ENCODE measurements around the gene B3GLCT.
"Not testable (repeated sequence)": the region's sequence is repeated elsewhere in the genome, so short reads cannot be mapped to it uniquely, and the experiment has no call there.

B3GLCT gene

DNA sequence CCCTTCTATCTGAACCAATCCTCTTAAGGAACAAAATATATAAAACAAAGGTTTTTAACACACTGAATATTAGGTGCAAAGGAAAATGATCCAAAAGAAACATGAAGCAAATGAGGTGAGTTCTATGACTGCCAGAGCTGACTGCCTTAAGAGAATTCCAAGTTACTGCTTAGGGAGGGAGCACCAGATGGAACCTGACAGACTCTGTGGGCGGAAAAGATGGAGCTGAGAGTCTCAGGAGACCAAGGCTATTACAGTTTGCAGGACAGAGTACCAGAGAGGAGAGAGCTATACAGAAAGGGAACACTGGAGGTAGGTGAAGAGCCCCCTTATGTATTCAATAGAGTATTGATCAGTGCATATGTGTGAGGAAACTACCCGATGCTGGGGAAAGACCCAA, 87.2 kb downstream of the B3GLCT start:
- no peak for DNase-seq

GRCh38 chr13:31301119-31301518, 101.3 kb downstream of the B3GLCT start:
- no peak for DNase-seq

DNA sequence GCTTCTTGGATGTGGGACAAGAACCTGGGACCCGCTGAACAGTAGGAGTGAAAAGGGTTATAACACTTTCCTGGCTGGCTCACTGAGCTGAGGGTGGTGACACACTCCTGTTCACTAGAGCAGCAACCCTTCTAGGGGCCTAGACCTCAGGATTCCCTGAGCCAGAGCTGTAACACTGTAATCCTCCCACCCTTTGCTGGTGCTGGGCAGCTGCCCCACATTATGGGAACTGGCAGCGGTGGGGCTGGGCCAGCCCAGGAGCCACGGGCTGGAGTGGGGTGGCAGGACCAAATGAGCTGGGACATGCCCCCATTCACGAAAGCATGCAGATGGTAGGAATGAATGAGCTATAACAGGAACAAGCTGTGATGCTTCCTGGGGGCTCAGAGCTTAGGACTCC, 110.6 kb downstream of the B3GLCT start:
- no peak for DNase-seq

DNA sequence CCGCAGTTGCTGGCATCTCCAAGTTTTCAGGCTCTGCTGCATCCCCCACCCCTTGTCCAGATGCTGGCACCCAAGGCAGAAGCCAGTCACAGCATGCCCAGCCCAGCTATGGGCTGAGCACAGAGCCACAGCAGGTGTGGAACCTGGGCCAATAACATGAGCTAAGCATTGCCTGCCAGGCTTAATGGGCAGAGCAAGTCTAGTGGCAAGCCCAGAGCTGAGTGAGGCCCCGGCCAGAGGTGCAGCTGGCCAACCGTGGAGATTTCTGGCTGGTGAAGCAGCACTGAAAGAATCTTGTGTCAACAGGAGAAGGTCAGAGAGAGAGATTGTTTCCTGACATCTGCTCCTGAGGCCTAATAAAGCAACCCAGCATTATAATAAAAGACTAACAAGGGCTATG, 111.0 kb downstream of the B3GLCT start:
- no peak for DNase-seq

DNA sequence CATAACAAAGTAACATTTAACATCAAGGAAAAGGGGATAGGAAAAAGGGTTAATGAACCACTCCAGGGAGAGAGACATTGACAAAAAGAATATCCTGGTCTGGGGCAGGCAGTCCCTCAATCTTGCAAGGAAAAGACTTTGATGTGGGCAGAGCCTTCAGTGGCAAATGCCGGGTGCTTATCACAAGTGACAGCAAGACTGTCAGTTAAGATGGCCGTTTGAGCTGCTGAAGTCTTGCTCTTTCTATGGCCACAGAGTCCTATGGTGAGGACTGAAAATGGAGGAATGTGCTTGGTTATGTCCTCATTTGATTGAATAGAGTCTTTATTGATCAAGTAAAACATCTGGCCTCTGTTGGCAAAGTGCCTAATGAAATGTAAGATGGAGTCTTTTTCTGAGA, 112.1 kb downstream of the B3GLCT start:
- no peak for DNase-seq

GRCh38 chr13:31314961-31315360, 115.2 kb downstream of the B3GLCT start:
- DNase-seq: no peak

DNA sequence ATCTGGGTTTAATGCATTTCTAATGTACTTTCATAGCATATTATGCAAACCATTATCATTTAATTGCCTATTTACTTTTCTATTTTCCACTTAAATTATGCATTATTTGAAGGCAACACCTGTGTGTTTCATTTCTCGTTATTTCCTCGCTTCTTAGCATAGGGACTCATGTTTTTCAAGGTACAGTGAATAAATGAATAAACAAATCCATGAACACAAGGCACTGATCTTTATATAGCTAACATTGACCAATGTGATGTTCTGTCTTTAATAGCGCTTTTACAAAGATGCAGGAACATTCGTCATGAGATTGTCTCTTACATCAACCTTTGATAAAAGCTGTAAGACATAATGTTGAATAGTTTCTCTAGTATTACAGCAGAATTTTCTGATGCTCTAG, 121.2 kb downstream of the B3GLCT start:
- no peak for DNase-seq

GRCh38 chr13:31321457-31321856, 121.7 kb downstream of the B3GLCT start:
- no peak for DNase-seq

GRCh38 chr13:31322026-31322425, 122.3 kb downstream of the B3GLCT start:
- DNase-seq: no peak

DNA sequence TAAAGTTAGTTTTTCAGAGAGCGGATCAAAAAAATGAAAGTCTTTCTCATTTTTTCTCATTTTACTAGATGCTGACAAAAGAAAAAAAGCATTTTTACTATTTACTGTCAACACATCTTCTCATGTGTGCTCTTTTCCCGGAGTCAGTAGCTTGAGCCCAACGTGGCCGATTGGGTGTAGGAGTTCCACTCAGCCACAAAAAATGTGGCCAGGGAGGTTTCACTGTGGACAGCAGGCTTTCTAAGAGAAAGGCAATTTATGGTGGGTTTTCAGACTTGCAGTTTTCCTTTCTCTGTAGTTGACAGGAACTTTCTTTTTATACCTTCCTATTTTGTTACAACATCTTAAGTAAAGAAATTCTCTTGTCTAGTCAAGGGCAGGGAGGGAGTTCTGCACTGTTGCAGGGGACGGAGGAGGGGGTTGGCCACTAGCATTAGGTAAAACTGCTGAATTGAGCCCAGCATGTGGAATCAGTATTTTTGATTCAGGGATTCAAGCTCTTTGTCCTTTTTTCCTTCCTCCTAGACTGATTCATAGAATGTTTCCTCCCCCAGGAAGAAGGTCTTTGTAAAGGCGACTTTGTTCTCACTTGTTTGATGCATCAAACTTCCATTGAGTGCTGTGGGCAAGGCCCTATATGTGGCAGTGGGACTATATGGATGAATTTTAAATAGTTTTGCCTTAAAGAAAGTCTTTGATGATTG, 123.1 kb downstream of the B3GLCT start:
- DNase-seq: no peak

DNA sequence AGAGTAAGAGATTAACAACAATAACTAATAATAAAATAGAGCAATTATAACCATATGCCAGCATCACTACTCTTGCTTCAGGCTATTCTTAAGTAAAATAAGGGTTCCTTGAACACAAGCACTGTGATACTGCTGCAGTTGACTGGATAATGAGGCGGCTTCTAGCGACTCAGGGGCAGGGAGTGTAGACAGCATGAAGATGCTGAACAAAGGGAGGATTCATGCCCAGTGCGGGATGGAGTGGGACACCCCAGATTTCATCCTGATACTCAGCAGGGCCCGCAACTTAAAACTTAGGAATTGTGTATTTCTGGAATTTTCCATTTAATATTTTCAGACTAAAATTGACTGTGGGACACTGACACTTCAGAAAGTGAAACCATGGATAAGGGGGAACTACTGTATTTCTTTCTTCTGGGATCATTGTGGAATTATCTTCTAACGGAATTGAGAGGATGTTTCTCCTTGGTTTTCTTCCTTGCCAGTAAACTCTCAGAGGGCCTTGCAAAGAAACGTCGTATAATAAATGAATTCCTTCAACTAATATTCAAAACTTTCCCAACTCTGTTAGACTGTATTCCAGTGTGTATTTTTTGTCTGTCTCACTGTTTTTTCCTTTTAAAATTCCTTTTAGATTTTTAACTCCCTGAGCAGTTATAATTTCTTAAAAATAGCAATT, 127.5 kb downstream of the B3GLCT start:
- no peak for DNase-seq

GRCh38 chr13:31328549-31329235, 128.9 kb downstream of the B3GLCT start:
- no peak for DNase-seq

GRCh38 chr13:31330236-31330635, 130.5 kb downstream of the B3GLCT start:
- no peak for DNase-seq

GRCh38 chr13:31331068-31331467, 131.3 kb downstream of the B3GLCT start:
- DNase-seq: no peak

- DNase-seq: no peak
Observed at GRCh38 chr13:31334547-31334946, 134.8 kb downstream of the B3GLCT start.

DNA sequence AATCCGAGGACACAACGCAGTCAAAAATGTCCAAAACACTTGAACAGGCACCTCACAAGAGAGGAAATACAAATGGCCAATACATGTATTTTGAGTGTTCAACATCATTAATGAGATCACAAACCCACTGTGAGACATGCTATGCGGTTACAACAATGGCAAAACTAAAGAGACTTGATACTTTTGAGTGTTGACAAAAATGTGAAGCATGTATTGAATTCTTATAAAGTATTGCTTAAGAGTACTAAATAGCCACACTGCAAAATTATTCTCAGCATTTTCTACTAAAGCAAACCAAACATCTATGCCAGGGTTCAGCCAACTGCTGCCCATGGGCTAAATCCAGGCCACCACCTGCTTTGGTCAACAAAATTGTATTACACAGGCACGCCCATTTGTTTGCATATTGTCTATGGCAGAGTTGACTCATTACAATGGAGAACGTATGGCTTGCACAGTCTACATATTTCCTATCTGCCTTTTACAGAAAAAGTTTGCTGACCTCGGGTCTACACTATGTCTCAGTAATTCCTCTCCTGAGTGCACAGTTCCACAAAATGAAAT, 135.3 kb downstream of the B3GLCT start:
- DNase-seq: no peak

GRCh38 chr13:31339616-31340015, 139.8 kb downstream of the B3GLCT start:
- DNase-seq: not testable (repeated sequence)

DNA sequence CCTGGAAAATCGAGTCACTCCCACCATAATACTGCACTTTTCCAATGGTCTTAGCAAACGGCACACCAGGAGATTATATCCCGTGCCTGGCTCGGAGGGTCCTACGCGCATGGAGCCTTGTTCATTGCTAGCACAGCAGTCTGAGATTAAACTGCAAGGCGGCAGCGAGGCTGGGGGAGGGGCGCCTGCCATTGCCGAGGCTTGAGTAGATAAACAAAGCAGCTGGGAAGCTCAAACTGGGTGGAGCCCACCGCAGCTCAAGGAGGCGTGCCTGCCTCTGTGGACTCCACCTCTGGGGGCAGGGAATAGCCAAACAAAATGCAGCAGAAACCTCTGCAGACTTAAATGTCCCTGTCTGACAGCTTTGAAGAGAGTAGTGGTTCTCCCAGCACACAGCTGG, 141.1 kb downstream of the B3GLCT start:
- DNase-seq: not testable (repeated sequence)

DNA sequence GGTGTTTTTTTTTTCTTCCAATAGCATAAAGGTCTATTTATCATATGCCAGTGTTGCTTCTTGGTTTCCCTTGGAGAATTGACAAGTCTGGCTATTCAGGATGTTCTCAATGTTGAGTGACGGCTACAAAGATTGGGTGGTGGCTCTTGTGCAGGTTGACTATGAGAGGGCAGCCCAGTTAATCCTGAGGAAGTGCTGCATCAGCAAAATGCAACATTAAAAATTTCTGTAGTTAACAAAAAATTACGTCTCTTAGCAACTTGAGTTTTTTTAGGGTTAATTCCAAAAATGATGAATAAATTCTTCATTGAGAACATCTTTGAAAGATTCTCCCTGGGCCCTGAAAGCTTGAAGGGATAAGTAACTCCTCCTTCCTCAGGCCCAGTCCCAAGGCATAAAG, 147.1 kb downstream of the B3GLCT start:
- DNase-seq: no peak

- DNase-seq: no peak
Observed at GRCh38 chr13:31349156-31349555, 149.4 kb downstream of the B3GLCT start.

DNA sequence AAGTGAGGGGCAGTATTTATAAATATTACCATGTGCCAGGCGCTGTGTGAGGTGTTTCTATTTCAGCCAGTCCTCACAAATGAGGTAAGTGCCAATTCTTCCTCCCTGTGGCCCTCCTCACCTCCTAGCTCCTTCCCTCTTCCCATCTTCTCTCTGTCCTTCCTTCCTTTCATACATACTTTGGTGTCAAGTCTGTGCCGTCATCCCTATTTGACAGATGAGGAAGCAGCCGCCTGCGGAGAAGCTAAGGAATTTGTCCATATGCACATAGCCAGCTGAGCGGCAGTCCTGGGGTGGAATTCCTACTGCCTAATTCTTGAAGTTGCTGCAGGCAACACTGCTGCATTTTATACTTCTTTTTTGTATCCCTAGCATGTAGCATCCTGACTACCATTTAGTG, 150.8 kb downstream of the B3GLCT start:
- DNase-seq: no peak

GRCh38 chr13:31351376-31351775, 151.6 kb downstream of the B3GLCT start:
- no peak for DNase-seq

- DNase-seq: no peak
Observed at GRCh38 chr13:31352467-31352866, 152.7 kb downstream of the B3GLCT start.

GRCh38 chr13:31355001-31355400, 155.2 kb downstream of the B3GLCT start:
- no peak for DNase-seq

All from inflammatory macrophage treated with lipopolysaccharide for 1 hour (primary cell).